GM12892 (cell line): ENCODE data around the gene DDX25.

Experiments
- POLR2A ChIP-seq: IDR thresholded peaks from 2 replicates; pipeline ENCODE4 v1.6.1; 2011; ENCODE audit warnings: low read depth, low read length, control low read depth
- POLR2AphosphoS5 ChIP-seq: IDR thresholded peaks from 2 replicates; pipeline ENCODE4 v1.6.1; 2011; ENCODE audit warnings: low read depth, low read length, control low read depth

- TF ChIP-seq POLR2AphosphoS5 (no peak), POLR2A (no peak)
These were observed 21.5 kb downstream of the DDX25 start for GRCh38 chr11:125925804-125926203.
